Retinal pigment epithelial cell (primary cell): Measurements from ENCODE around the gene SRCAP.

Experiments used
- DNase-seq: peaks from one replicate; pipeline ENCODE4 v3.0.0-alpha.2; 2010; ENCODE audit warnings: low read depth
- H3K4me3 ChIP-seq: 2 replicates; pipeline ENCODE4 v1.5.1; 2011; ENCODE audit warnings: mild to moderate bottlenecking, low read length, control low read depth, moderate library complexity
- CTCF ChIP-seq: conservative IDR thresholded peaks from 2 replicates; pipeline ENCODE4 v1.5.1; 2011; ENCODE audit warnings: low read depth, low read length, control low read depth, inconsistent platforms

SRCAP gene

GRCh38 chr16:30720086-30720485 lies 21.1 kb downstream of the SRCAP start:
- no peak for TF ChIP-seq CTCF
- no peak for DNase-seq
- H3K4me3 ChIP-seq, result no peak overlapping the region

GRCh38 chr16:30720694-30721093 lies 21.7 kb downstream of the SRCAP start:
- DNase-seq, result no peak
- H3K4me3 ChIP-seq, result no peak overlapping the region
- TF ChIP-seq CTCF, result no peak

GRCh38 chr16:30721167-30721566 lies 22.2 kb downstream of the SRCAP start:
- no peak for DNase-seq
- H3K4me3 ChIP-seq, result no peak overlapping the region
- no peak for TF ChIP-seq CTCF

GRCh38 chr16:30721606-30722005 lies 22.6 kb downstream of the SRCAP start:
- DNase-seq, result no peak
- no peak overlapping the region for H3K4me3 ChIP-seq
- no peak for TF ChIP-seq CTCF

GRCh38 chr16:30722443-30722842 lies 23.5 kb downstream of the SRCAP start:
- TF ChIP-seq CTCF, result no peak
- no peak overlapping the region for H3K4me3 ChIP-seq
- DNase-seq, result no peak

GRCh38 chr16:30722916-30723315 lies 23.9 kb downstream of the SRCAP start:
- no peak for DNase-seq
- TF ChIP-seq CTCF, result no peak
- H3K4me3 ChIP-seq, result no peak overlapping the region

- TF ChIP-seq CTCF, result no peak
- H3K4me3 ChIP-seq, result no peak overlapping the region
- DNase-seq, result no peak
These were observed 24.9 kb downstream of the SRCAP start for GRCh38 chr16:30723725-30724355.
